Fibroblast of lung (primary cell): Measurements from ENCODE around the gene CCDC14. TPM values are rescaled to one million over a fixed set of nuclear protein-coding genes. Genes with fewer than 3 reads are reported as not detected.

Experiments used
- DNase-seq, 2 donors: peaks; one replicate each; pipeline versions ENCODE4 v3.0.0 to v3.0.0-alpha.2; 2010; ENCODE audit warnings: low read depth in 2 of 2
- H2AFZ ChIP-seq: 2 replicates; pipeline ENCODE4 v1.5.1; 2012; ENCODE audit warnings: low read length, control low read depth, inconsistent platforms
- H3K27ac ChIP-seq: 2 replicates; pipeline ENCODE4 v1.5.1; 2011; ENCODE audit warnings: low read length, control low read depth; ENCODE audit not compliant: insufficient read depth
- H3K27me3 ChIP-seq: 2 replicates; pipeline ENCODE4 v1.5.1; 2011; ENCODE audit warnings: mild to moderate bottlenecking, low read length; ENCODE audit not compliant: control insufficient read depth, insufficient read depth
- H3K36me3 ChIP-seq: 2 replicates; pipeline ENCODE4 v1.5.1; 2011; ENCODE audit warnings: low read length; ENCODE audit not compliant: control insufficient read depth, insufficient read depth
- H3K4me1 ChIP-seq: 2 replicates; pipeline ENCODE4 v1.5.1; 2011; ENCODE audit warnings: low read length; ENCODE audit not compliant: control insufficient read depth, insufficient read depth; ENCODE audit errors: extremely low read depth
- H3K4me2 ChIP-seq: 2 replicates; pipeline ENCODE4 v1.5.1; 2011; ENCODE audit warnings: low read length, control low read depth; ENCODE audit not compliant: insufficient read depth; ENCODE audit errors: extremely low read depth
- H3K4me3 ChIP-seq, 4 experiments: fragments of 200-600 bp in 1 of 4; sonication (generic) in 1 of 4; replicated peaks in 1 of 4; 2 replicates each; pipeline ENCODE4 v1.5.1; 2011 to 2016; ENCODE audit warnings: low read length in 4 of 4, low read depth in 3 of 4, mild to moderate bottlenecking in 3 of 4, control low read depth in 2 of 4, inconsistent platforms in 1 of 4, mixed read lengths in 1 of 4; ENCODE audit not compliant: insufficient read depth in 1 of 4; ENCODE audit errors: control extremely low read depth in 1 of 4
- H3K79me2 ChIP-seq: 2 replicates; pipeline ENCODE4 v1.5.1; 2012; ENCODE audit warnings: mild to moderate bottlenecking, low read length, inconsistent platforms; ENCODE audit not compliant: control insufficient read depth, insufficient read depth
- H3K9ac ChIP-seq: 2 replicates; pipeline ENCODE4 v1.5.1; 2011; ENCODE audit warnings: mild to moderate bottlenecking, low read length, control low read depth; ENCODE audit not compliant: insufficient read depth
- H3K9me3 ChIP-seq: 2 replicates; pipeline ENCODE4 v1.5.1; 2012; ENCODE audit warnings: low read depth, low read length; ENCODE audit not compliant: control insufficient read depth, insufficient read depth
- H4K20me1 ChIP-seq: 2 replicates; pipeline ENCODE4 v1.5.1; 2011; ENCODE audit warnings: low read length; ENCODE audit not compliant: control insufficient read depth, insufficient read depth; ENCODE audit errors: extremely low read depth
- CTCF ChIP-seq, 2 donors: IDR thresholded peaks in 1 of 2; conservative IDR thresholded peaks in 1 of 2; 1 replicate in 1 of 2; 2 replicates in 1 of 2; pipeline ENCODE4 v1.5.1; 2011 to 2012; ENCODE audit warnings: low read length in 2 of 2, control low read depth in 1 of 2, inconsistent platforms in 1 of 2, low read depth in 1 of 2, mild to moderate bottlenecking in 1 of 2
- EZH2 ChIP-seq: IDR thresholded peaks from 2 replicates; pipeline ENCODE4 v1.5.1; 2012; ENCODE audit warnings: low read length, control low read depth, mild to moderate bottlenecking; ENCODE audit errors: missing control alignments
- polyA plus RNA-seq, 2 donors: library from polyadenylated mRNA; depleted of rRNA in 1 of 2; stranded (reverse) in 1 of 2; unstranded in 1 of 2; fragments of >200 nt; gene quantifications; 2 replicates each; pipeline ENCODE4 v1.2.1, GENCODE V29; 2011 to 2012; ENCODE audit warnings: missing spikeins in 1 of 2
- total RNA-seq: library from RNA; depleted of rRNA; stranded (reverse); fragments of >200 nt; gene quantifications from 2 replicates; pipeline ENCODE4 v1.2.1, GENCODE V29; 2014

Gene CCDC14
- total and polyA plus RNA-seq, 2 donors (not counting 1 experiment from before 2014, with no cell fraction given), result 35.2 to 94.8 TPM

- no peak overlapping the region for H3K4me3 ChIP-seq
- H2AFZ ChIP-seq, result no peak overlapping the region
- TF ChIP-seq EZH2, result no peak
- TF ChIP-seq CTCF (conservative IDR thresholded peaks at IDR 0.05 in 1 of 2, IDR thresholded peaks at IDR 0.05 in 1 of 2; ENCODE audit: low read depth in 1 of 2, low read length in 2 of 2), result no peak
- H3K4me1 ChIP-seq, result no peaks in the 10 kb centered on the region
- no peaks in the 10 kb centered on the region for H4K20me1 ChIP-seq
- no peak for DNase-seq
- H3K27ac ChIP-seq, result no peak overlapping the region
- H3K4me2 ChIP-seq, result no peak overlapping the region
- peaks cover 64% of the 10 kb centered on the region for H3K79me2 ChIP-seq
- no peaks in the 10 kb centered on the region for H3K9me3 ChIP-seq
- no peaks in the 10 kb centered on the region for H3K27me3 ChIP-seq
- H3K36me3 ChIP-seq, result peaks cover 4% of the 10 kb centered on the region
- H3K9ac ChIP-seq, result no peak overlapping the region
Measured at GRCh38 chr3:123864706-123865105, 96.3 kb downstream of the CCDC14 start.

Other genes starting within 250 kb of the CCDC14 start
- gene MYLK, start 76.9 kb downstream of the CCDC14 start, total RNA-seq, result 740 and 941 TPM in 2 replicates
- gene MYLK, start 76.9 kb downstream of the CCDC14 start, polyA plus RNA-seq, result 354 and 918 TPM in 2 replicates
- gene ROPN1, start 30.9 kb upstream of the CCDC14 start, total RNA-seq, result not detected in 2 replicates
- not detected in 2 replicates for gene ROPN1, start 30.9 kb upstream of the CCDC14 start, polyA plus RNA-seq
- gene KALRN, start 72.1 kb upstream of the CCDC14 start, total RNA-seq, result 3.5 and 3.9 TPM in 2 replicates
- 1.9 and 3.7 TPM in 2 replicates for gene KALRN, start 72.1 kb upstream of the CCDC14 start, polyA plus RNA-seq